Measurements from ENCODE around the gene MTERF4.

The MTERF4 gene

GRCh38 chr2:241070361-241070760 lies 31.7 kb downstream of the MTERF4 start:
- FAIRE-seq, result no peak
- DNase-seq (ENCODE audit: low spot score), result no peak

GRCh38 chr2:241069821-241070281 lies 32.2 kb downstream of the MTERF4 start:
- FAIRE-seq, result no peak
- no peak for DNase-seq (ENCODE audit: low spot score)

GRCh38 chr2:241068942-241069810 lies 32.9 kb downstream of the MTERF4 start:
- DNase-seq (ENCODE audit: low spot score), result no peak
- no peak for FAIRE-seq

- no peak for DNase-seq (ENCODE audit: low spot score)
- no peak for FAIRE-seq
Observed at GRCh38 chr2:241068136-241068941, 33.7 kb downstream of the MTERF4 start.

- FAIRE-seq (no peak), DNase-seq (ENCODE audit: low spot score) (no peak)
Observed at GRCh38 chr2:241067501-241068135, 34.5 kb downstream of the MTERF4 start.

- DNase-seq (ENCODE audit: low spot score), result peak; percentile 53
- no peak for FAIRE-seq
Observed at GRCh38 chr2:241066893-241067341, 35.2 kb downstream of the MTERF4 start.

GRCh38 chr2:241066171-241066892 lies 35.8 kb downstream of the MTERF4 start:
- DNase-seq (ENCODE audit: low spot score) (no peak), FAIRE-seq (no peak)

- FAIRE-seq, result no peak
Observed at GRCh38 chr2:241065355-241065803, 36.7 kb downstream of the MTERF4 start.

GRCh38 chr2:241064802-241065354 lies 37.2 kb downstream of the MTERF4 start:
- no peak for FAIRE-seq
- no peak for DNase-seq (ENCODE audit: low spot score)

More at GRCh38 chr2:241065355-241065803, 36.7 kb downstream of the MTERF4 start:
- DNase-seq (ENCODE audit: low spot score), result no peak

GRCh38 chr2:241064008-241064801 lies 37.9 kb downstream of the MTERF4 start:
- no peak for DNase-seq (ENCODE audit: low spot score)

GRCh38 chr2:241063587-241063986 lies 38.5 kb downstream of the MTERF4 start:
- no peak for DNase-seq (ENCODE audit: low spot score)
- FAIRE-seq, result no peak

More at GRCh38 chr2:241064008-241064801, 37.9 kb downstream of the MTERF4 start:
- no peak for FAIRE-seq

GRCh38 chr2:241063093-241063551 lies 39.0 kb downstream of the MTERF4 start:
- DNase-seq (ENCODE audit: low spot score), result no peak
- no peak for FAIRE-seq

- no peak for FAIRE-seq
- no peak for DNase-seq (ENCODE audit: low spot score)
Observed at GRCh38 chr2:241062389-241063092, 39.5 kb downstream of the MTERF4 start.

GRCh38 chr2:241061275-241061674 lies 40.8 kb downstream of the MTERF4 start:
- no peak for FAIRE-seq
- DNase-seq (ENCODE audit: low spot score), result no peak

GRCh38 chr2:241053576-241054251 lies 48.4 kb downstream of the MTERF4 start:
- FAIRE-seq (no peak), DNase-seq (ENCODE audit: low spot score) (peak; percentile 1)

- DNase-seq (ENCODE audit: low spot score) (peak; percentile 0), FAIRE-seq (no peak)
Observed at GRCh38 chr2:241052677-241053360, 49.3 kb downstream of the MTERF4 start.

- no peak for DNase-seq (ENCODE audit: low spot score)
- no peak for FAIRE-seq
Observed at GRCh38 chr2:241051578-241052487, 50.3 kb downstream of the MTERF4 start.
